ENCODE data around the gene XXYLT1. TPM values are rescaled to one million over a fixed set of nuclear protein-coding genes. Genes with fewer than 3 reads are reported as not detected.

Gene XXYLT1
- total and polyA plus RNA-seq, 2 of the 4 experiments (the other 2 are of a cell fraction) = 14.7 to 18.1 TPM

DNA sequence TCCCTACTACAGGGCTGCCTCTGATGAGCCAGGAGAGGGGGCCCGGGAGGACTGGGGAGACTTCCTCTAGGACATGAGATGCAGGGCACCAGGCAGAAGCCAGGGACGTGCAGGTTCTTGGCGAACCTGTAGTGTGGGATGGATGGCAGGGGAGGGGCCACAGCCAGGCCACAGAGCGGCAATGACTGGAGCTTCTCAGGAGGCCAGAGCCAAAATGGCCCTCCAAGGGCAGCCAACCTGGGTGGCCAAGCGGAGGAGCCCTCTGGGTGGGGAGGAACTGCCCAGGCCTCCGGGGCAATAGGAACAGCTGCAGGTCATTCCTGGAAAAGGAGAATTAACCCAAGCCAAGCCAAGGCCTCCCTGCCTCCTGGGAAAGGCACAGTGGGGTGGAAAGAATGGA, 224.5 kb downstream of the XXYLT1 start (continued):
- TF ChIP-seq, protein P1, sequence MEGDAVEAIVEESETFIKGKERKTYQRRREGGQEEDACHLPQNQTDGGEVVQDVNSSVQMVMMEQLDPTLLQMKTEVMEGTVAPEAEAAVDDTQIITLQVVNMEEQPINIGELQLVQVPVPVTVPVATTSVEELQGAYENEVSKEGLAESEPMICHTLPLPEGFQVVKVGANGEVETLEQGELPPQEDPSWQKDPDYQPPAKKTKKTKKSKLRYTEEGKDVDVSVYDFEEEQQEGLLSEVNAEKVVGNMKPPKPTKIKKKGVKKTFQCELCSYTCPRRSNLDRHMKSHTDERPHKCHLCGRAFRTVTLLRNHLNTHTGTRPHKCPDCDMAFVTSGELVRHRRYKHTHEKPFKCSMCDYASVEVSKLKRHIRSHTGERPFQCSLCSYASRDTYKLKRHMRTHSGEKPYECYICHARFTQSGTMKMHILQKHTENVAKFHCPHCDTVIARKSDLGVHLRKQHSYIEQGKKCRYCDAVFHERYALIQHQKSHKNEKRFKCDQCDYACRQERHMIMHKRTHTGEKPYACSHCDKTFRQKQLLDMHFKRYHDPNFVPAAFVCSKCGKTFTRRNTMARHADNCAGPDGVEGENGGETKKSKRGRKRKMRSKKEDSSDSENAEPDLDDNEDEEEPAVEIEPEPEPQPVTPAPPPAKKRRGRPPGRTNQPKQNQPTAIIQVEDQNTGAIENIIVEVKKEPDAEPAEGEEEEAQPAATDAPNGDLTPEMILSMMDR (conservative IDR thresholded peaks at IDR 0.05; ENCODE audit: low read depth, low read length) = no peak
- TF ChIP-seq FOS (IDR thresholded peaks at IDR 0.05; ENCODE audit: low read depth, low read length) (no peak), POLR2A (IDR thresholded peaks at IDR 0.05; ENCODE audit: low read depth, low read length) (no peak), MAFK (IDR thresholded peaks at IDR 0.05; ENCODE audit: low read depth, low read length) (no peak), RCOR1 (IDR thresholded peaks at IDR 0.05; ENCODE audit: insufficient replicate concordance, low read length) (no peak), RFX5 (IDR thresholded peaks at IDR 0.05; ENCODE audit: low read depth, low read length) (no peak)

All from IMR-90 (cell line).